T-helper 9 cell (primary cell): ENCODE results near the gene CHTF18.
"Not testable (repeated sequence)": the region's sequence is repeated elsewhere in the genome, so short reads cannot be mapped to it uniquely, and the experiment has no call there.

Experiments used
- DNase-seq: peaks from one replicate; pipeline ENCODE4 v3.0.0-alpha.2; 2020

The CHTF18 gene

DNA sequence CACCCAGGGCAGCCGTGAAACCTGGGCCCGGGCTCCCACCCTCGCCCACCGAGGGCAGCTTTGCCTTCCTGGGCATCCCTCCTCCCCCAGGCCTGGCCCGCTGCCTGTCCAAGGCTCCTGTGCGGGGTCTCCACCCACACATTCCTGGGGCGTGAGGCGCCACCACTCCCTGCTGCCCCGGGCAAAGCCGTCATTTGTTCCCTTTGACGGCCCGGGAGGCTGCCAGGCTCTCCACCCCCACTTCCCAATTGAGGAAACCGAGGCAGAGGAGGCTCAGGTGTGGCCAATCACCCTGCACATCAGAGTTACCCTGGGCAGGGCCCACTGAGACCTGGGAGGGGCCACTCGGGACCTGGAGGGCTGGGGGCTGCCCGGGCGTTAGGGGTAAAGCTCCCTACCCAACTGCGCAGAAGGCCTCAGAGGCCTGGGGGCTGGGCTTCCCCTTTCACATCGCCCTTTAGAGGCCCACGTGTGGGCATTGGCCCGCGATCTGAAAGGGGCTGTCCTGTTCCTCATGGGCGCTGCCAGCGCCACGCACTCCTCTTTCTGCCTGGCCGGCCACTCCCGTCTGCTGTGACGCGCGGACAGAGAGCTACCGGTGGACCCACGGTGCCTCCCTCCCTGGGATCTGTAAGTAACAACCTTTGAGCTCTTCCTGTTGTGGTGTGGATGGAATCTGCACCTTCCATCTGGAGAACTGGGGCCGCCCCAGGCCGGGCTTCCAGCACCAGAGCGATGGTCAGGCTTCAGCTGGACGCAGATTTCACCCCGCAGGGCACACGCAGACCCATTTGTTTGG, 27.7 kb upstream of the CHTF18 start, which contains the start of gene MSLN:
Gene MSLN (plus strand): TSS at position 190 of the 799 bp plus-strand sequence. CDS start 1,947 bp downstream, outside the sequence.
- no peak for DNase-seq

DNA sequence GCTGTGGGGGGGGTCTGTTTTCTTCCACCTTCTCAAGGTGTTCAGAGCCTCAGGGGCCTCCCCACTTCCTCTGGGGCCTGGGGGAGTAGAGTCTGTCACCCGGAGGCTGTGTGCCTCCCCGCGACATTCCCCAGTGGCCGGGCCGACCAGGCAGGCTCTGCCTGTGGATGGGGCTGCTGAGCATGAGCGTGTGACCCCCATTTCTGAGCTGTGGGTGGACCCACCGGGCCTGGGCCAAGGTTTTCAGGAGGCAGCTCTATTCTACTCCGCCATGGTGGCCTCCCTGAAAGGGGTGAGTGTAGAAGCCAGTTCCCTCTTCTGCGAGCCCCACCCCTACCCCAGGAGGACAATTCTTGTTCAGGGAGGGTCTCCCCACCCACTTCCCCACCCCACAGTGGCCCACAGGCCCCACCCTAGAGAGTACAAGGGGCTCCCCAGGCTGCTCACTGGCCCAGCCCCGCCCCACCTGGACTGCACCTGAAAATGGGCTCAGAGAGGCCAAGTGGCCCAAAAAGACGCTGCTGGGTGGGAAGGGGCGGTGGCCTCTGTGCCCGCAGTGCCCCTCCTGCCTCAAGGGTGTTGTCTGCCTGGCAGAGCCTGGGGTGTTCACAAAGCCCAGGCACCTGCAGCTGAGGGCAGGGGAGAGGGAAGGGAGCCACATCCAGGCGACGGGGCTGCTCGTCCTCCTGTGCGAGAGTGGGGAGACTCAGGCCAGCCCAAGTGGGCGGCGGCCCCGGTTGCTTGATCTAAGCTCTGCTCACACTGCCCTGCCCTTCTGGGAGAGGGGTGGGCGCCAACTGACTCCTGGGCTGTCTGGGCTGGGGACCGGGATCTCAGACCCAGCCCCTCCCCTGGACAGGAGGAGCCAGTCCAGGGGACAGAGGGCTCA, 26.6 kb upstream of the CHTF18 start:
- no peak for DNase-seq

DNA sequence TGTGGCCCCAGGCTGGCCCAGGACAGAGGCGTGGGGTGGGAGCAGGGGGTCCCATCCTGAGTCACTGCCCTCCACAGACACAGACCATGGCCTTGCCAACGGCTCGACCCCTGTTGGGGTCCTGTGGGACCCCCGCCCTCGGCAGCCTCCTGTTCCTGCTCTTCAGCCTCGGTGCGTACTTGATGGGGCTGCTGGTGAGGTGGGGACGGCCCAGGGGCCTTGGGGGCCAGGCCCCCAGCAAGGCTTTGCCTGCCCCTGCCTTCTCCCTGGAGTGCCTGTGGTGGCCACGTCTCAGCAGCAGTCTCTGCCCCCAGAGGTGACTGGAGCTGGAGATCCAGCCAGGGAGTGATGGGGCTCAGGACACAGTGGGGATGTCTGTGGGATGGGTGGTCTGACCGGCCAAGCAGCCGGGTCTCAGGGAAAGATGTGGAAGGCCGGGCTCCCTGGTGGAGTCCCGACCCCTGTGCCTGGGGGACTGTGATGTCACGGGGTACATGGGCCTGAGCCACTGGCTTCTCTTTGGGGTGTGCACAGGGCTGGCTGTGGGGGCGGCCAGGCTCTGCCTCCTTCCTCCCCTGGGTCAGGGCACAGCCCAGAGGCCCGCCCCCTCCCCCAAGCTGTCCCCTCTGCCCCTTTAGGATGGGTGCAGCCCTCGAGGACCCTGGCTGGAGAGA, 25.7 kb upstream of the CHTF18 start:
- DNase-seq = no peak

DNA sequence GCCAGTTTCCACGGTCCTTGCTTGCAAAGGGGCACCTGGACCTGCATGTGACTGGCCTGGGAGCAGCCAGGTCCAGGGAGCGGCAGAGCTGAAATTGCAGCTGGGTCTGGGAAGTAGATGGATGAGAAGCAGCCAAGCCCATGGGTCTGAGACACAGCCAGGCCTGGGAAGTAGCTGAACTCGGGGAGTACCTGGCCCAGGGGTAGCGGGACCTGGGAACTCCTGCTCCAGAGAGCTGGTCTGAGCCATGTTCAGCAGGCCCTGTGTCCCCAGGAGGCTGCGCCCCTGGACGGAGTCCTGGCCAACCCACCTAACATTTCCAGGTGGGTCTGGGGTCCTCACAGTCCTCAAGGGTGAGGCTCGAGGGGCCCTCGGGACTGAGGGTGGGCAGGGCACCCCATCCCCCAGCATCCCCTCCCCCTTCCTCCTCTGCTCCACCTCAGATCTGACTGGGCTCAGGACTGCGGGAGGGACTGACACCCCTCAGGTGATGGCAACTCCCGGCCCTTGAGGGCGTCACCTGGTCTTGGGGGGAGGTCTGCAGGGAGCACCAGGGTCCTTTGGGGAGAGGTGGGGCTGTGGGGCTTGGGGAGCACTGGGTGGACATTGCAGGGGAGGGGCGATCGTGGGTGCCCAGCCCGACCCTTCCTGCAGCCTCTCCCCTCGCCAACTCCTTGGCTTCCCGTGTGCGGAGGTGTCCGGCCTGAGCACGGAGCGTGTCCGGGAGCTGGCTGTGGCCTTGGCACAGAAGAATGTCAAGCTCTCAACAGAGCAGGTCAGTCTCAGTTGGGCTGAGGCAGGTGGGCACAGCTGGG, 24.8 kb upstream of the CHTF18 start:
- DNase-seq = no peak

DNA sequence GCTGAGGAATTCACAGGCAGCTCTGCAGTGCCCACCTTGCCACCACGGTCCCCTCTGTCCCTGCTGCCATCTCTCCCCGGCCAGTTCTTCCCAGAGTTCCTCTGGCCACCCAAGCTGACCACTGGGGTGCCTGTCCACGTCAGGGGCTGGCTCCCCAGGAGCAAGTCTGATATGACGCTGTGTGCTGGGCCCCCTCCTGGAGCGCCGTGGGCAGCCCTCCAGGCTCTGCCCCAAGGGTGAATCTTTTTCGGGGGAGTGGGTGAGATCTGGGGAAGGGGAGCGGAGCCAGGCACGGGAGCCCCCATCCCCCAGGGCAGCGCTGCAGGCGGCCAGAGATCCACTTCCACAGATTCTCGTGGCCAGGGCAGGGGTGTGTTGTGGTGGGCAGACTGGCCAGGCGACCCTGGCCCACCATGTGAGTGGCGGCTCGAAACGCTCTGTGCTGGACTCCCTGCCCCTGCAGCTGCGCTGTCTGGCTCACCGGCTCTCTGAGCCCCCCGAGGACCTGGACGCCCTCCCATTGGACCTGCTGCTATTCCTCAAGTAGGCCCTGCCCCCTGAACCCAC, 24.2 kb upstream of the CHTF18 start:
- no peak for DNase-seq

DNA sequence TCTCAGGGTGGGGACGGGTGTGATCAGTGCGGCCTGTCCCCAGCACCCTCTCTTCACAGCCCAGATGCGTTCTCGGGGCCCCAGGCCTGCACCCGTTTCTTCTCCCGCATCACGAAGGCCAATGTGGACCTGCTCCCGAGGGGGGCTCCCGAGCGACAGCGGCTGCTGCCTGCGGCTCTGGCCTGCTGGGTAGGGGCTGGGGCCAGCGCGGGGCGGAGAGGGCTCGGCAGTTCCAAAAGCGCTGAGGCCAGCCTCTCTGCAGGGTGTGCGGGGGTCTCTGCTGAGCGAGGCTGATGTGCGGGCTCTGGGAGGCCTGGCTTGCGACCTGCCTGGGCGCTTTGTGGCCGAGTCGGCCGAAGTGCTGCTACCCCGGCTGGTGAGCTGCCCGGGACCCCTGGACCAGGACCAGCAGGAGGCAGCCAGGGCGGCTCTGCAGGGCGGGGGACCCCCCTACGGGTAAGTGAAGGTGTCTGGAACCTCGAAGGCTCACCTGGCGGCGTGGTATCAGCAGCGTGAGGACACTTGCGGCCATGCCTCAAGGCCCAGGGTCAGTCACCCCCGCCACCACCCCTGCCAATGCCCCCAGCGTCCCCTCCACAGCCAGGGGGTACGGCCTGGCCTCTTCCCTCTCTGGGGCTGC, 23.5 kb upstream of the CHTF18 start:
- no peak for DNase-seq

DNA sequence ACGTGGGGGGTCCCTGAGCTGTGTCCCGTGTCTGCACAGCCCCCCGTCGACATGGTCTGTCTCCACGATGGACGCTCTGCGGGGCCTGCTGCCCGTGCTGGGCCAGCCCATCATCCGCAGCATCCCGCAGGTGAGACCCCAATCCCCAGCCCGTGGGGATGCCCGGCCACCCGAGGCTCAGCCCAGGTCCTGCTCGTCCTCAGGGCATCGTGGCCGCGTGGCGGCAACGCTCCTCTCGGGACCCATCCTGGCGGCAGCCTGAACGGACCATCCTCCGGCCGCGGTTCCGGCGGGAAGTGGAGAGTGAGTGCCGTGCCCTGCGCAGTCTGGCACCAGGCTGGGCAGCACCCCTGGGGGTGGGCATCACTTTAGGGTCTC, 22.9 kb upstream of the CHTF18 start:
- DNase-seq = no peak

DNA sequence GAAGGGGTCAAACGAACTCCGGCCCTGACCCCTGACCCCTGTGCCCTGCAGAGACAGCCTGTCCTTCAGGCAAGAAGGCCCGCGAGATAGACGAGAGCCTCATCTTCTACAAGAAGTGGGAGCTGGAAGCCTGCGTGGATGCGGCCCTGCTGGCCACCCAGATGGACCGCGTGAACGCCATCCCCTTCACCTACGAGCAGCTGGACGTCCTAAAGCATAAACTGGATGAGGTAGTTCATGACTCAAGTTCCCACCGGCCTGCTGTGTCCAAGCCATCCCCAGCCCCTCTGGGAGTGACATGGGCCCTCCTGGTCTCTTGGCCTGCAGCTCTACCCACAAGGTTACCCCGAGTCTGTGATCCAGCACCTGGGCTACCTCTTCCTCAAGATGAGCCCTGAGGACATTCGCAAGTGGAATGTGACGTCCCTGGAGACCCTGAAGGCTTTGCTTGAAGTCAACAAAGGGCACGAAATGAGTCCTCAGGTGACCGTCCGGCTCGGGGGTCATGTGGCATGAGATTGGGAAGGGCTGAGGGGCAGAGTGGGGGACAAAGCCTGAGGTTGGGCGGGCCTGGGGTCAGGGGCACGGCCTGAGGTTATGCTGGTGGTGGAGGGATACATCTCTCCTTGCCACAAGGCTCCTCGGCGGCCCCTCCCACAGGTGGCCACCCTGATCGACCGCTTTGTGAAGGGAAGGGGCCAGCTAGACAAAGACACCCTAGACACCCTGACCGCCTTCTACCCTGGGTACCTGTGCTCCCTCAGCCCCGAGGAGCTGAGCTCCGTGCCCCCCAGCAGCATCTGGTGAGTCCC, 22.2 kb upstream of the CHTF18 start:
- no peak for DNase-seq

DNA sequence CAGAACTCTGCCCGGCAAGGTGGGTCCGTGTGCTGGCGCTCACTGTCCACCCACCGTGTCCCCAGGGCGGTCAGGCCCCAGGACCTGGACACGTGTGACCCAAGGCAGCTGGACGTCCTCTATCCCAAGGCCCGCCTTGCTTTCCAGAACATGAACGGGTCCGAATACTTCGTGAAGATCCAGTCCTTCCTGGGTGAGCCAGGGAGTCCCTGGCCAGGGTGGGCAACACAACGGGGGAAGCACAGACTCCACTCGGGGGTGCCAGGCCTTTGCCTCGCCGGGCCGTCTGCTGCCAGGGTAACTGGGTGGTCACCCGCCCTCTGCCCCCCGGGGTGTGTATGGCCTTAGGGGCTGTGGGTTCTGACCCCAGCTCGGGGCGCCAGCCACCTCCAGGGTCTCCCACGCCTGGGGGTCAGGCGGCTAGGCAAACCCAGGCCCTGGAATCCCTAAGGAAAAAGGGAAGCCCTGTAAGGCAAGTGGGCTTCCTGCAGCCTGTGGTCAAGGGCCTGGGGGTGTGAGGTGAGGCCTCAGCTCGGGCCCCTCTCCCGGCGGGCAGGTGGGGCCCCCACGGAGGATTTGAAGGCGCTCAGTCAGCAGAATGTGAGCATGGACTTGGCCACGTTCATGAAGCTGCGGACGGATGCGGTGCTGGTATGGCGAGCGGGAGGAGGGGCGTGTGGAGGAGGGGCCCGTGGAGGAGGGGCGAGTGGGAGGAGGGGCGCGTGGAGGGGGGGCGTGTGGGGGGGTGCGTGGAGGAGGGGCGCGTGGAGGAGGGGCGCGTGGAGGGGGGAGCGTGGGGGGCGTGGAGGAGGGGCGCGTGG, 21.4 kb upstream of the CHTF18 start:
- no peak for DNase-seq

DNA sequence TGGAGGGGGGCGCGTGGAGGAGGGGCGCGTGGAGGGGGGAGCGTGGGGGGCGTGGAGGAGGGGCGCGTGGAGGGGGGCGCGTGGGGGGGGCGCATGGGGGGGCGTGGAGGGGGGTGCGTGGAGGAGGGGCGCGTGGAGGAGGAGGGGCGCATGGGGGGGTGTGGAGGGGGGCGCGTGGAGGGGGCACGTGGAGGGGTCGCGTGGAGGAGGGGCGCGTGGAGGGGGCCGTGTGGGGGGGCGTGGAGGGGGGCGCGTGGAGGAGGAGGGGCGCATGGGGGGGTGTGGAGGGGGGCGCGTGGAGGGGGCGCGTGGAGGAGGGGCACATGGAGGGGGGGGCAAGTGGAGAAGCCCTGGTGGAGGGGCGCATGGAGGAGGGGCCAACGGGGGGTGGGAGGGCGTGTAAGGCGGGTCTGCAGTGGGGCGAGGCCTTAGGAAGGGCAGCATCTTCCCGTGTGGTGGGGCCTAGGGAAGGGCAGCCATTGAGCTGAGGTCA, 20.6 kb upstream of the CHTF18 start:
- no peak for DNase-seq

DNA sequence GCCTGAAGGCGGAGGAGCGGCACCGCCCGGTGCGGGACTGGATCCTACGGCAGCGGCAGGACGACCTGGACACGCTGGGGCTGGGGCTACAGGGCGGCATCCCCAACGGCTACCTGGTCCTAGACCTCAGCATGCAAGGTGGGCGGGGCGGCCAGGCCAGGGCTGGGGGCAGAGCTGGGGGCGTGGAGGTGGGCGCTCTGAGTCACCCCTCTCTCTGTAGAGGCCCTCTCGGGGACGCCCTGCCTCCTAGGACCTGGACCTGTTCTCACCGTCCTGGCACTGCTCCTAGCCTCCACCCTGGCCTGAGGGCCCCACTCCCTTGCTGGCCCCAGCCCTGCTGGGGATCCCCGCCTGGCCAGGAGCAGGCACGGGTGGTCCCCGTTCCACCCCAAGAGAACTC, 20.0 kb upstream of the CHTF18 start:
- DNase-seq = no peak

DNA sequence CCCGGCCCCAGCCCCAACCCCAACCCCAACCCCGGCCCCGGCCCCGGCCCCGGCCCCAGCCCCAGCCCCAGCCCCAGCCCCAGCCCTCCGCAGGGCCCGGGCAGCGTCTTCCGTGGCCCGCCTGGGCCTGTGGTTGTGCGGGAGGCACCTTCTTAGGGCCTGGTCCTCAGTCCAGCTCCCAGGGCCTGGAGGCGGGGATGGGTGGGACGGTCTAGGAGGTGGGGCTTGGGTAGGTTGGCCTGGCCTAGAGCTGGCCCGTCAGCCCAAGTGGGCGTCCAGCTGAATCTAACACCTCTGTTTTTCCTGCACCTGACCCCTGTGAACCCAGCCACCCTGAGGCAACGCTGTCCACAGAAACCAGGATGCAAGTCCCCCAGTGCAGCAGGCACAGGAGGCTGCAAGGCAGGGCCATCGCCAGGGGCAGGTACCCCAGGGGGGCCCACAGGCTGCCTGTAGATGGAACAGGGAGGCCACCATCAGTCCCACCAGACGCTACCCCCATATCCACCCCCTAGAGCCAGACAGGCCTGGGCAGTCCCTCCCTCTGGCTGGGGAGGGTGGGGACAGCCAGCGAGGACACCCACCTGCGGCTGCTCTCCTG, 19.1 kb upstream of the CHTF18 start:
- no peak for DNase-seq

DNA sequence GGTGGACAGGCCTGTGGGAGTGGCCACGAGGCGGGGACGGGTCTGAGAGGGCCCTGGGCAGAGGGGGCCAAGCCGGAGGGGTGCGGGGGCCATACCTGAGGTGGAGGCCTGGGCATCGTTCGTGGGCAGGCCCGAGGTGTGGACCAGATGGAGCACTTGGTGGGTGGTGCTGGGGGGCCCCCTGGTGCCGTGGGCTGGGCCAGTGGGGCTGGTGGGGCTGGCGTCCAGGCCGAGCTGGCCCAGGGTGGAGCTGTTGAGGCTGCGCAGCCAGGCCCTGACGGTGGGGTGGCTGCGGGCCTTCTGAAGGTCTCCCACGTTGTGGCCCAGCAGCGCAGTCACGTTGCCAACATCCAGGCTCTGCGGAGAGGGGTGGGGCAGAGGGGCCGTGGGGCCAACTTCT, 18.5 kb upstream of the CHTF18 start:
- no peak for DNase-seq

DNA sequence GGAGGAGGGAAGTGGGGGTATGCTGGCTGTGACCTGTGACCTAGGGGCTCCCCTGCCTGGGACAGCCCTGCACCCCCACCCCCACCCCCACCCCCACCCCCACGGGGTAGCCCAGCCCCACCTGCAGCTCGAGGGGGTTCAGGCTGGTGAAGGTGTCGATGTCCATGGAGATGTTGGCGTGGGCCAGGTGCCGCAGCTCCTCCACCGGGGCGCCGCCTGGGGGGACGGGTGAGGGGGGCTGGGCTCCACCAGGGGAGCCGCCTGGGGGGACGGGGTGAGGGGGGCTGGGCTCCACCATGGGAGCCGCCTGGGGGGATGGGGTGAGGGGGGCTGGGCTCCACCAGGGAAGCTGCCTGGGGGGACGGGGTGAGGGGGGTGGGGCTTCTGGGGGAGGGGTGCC, 18.0 kb upstream of the CHTF18 start:
- no peak for DNase-seq

DNA sequence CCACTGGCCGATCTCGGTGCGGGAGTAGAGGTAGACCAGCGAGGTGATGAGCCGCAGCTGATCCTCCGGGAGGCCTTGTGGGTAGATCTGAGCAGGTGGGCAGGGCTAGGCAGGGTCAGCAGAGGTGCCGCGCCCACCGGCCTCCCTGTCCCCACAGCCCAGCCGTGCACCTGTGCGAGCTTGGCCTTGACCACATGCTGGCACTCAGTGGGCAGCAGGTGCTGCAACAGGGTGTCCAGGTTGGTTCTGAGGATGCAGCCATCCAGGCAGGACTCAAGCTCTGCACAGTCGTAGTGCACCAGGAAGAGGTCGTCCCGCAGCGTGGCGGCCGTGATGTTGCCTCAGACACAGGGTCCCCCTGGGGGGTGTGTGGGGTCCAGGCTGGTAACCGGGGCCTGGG, 15.5 kb upstream of the CHTF18 start:
- no peak for DNase-seq

DNA sequence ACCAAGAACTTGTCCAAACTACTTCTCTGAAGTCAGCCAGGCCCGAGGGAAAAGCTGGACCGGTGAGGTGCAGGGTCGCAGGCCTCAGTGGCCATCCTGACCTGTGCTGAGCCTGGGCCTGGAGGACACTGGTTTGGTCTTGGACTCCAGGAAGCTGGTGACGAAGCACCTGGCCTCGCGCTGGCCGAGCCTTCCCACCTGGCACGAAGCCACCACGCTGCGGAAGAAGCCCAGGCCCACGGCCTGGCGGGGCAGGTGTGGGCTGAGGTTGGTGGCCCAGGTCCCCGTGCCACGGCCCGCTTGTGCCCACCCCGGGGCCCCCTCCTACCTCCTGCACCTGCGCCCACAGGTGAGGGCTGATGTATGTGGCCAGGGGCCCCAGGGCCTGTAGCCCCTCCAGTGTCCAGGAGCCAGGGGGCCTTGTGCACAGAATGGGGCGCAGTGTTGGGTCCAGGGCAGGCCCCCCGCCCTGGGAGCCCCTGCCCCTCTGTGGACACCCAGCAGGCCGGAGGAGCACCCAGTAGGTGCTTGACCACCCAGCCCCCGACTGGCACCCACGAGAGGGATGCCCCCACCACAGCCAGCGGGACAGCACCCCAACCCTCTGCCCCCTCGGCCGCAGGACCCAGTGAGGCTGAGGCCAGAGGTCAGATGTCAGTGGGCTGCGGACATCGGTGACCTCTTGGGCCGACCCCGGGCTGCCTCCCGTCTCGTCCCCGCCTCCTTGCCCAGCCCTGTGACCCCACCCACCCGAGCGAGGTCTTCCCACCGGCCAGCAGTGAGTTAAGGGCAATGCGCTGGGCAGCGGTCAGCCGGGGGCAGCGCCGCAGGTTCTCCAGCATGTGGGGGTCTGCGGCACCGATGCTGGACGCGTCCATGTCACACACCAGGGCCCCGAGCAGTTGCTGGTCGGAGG, 14.1 kb upstream of the CHTF18 start:
- no peak for DNase-seq

DNA sequence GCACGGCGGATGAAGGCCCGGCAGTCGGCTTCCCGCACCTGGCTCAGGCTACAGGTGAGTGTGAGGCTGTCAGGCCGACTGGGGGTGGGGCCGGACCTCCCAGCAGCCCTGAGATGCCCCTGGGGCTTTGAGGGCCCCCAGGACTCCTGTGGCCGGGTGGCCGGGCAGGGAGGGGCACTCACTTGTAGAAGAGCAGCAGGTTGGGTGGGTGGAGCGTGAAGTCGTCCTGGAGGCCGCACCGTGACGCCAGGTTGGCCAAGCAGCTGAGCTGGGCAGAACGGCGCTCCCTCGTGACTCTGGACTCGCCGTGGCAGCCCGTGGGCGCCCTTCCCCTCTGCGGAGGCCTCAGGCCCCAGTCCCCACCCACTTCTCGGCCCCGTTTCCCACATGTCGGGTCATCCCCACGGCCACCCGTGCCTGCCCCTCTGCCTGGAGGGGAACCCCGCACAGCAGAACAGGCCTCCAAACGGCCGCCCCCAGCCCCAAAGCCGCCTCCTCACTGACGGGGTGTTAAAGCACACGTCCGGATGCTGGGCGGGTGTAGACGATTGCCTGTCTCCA, 13.1 kb upstream of the CHTF18 start:
- no peak for DNase-seq

DNA sequence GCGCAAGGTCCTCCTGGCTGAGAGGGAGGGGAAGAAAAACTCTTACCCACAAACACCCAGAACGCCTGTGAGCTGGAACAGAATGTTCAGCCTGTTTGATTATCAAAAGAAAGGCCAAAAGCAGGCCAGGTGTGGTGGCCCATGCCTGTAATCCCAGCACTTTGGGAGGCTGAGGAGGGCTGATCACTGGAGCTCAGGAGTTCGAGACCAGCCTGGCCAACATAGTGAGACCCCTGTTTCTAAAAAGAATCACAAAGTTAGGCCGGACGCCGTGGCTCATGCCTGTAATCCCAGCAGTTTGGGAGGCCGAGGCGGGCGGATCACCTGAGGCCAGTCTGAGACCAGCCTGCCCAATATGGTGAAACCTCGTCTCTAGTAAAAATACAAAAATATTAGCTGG, 12.1 kb upstream of the CHTF18 start:
- DNase-seq = not testable (repeated sequence)
